Measurements from ENCODE around the gene ZNF580.

Gene ZNF580

GRCh38 chr19:55624109-55625003 lies 16.4 kb upstream of the ZNF580 start, which contains the start of gene ZNF784:
ZNF784 (minus strand) TSS chr19:55624566; CDS start chr19:55624561, 5 bp downstream.
- DNase-seq: peak; percentile 79 to 95

DNA sequence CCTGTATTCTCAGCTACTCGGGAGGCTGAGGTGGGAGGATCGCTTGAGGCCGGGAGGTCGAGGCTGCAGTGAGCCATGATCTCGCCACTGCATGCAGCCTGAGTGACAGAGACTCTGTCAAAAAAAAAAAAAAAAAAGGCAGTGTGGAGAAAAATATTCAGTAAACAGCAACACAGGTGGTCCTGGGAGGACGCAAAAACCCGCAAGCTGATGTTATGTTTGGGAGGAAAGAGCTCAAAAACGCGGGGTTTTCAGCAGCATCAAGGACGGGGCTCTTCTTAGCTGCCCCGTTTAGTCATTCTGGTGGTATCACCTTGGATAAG lies 15.8 kb upstream of the ZNF580 start:
- DNase-seq: no peak

DNA sequence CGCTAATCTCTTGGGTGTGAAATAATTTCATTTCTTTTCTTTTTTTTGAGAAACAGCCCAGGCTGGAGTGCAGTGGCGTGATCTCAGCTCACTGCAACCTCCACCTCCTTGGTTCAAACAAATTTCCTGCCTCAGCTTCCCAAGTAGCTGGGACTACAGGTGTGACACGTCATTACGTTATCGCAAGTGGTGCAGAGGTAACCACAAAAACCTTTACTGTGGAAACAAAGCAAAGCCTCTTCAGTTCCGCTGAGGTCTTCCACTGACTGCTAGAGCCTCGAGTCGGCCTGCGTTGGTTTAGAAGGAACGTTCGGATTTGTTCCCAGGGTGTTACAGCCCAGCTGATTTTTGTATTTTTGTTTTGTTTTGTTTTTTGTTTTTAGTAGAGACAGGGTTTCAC lies 14.5 kb upstream of the ZNF580 start:
- DNase-seq: no peak

GRCh38 chr19:55632463-55632834 lies 8.4 kb upstream of the ZNF580 start:
- peak; percentile 92 to 95 for DNase-seq

- DNase-seq: no peak
These were observed 6.9 kb upstream of the ZNF580 start for GRCh38 chr19:55633861-55634260.

DNA sequence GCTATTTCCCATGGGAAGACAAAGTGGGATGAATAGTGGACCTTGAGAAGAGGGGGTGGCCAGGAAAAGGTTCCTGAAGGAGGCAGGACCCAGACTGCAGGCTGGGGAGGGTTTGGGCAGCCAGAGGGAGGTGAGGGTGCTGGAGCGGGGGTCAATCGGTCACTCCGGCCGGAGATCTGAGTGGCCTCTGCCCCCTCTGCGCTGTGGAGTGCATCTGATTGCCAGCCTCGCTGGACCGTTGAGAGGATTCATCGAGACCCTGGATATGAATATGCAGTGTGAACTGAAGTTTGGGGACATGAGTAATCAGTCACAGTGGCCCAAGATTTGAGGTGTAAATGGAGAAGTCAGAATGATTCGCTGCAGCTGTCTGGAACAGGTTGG lies 5.5 kb upstream of the ZNF580 start:
- no peak for DNase-seq

DNA sequence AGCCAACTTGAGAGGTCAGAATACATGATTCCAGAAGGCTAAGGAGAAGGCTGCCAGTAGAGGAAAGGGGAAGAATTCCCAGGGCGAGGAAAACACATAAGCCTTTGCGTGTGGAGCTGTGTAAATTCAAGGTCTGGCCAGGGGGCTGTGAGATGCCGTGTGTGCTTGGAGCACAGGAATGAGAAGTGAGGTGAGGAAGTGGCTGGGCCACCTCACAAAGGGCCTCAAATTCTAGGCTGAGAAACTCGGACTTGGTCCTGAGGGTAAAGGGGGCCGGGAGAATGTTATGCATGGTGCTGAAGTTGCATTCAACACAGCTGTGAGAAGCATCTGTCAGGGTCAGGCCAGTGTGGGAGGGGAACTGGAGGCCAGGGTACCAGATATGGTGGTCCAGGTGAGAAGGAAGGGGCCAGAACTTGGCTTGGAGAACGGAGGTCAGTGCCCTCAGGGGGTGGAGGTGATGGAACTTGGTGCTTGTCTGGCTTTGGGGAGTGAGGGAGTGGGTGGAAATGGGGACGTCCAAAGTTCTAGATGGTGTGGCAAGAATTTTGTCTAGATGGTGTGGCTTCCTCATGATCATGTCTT lies 4.9 kb upstream of the ZNF580 start:
- no peak for DNase-seq

DNA sequence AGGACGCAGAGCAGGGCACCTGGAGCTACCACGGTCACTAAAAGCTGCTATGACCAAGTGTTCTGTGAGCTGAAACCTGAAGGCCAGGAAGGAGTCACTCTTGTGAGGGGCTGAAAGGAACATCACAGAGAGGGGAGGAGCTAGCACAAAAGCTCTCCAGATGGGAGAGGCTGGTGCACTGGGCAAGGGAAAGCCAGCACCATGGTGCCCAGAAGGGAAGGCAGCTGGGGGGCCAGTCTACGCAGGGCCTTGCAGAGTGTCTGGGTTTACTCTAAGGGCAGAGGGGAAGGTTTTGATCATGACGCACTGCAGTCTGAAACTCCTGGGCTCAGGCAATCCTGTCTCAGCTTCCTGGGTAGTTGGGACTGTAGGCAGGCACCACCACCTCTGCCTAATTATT lies 4.1 kb upstream of the ZNF580 start:
- DNase-seq: no peak

- no peak for DNase-seq
These were observed 3.3 kb upstream of the ZNF580 start for GRCh38 chr19:55637534-55637933.

DNA sequence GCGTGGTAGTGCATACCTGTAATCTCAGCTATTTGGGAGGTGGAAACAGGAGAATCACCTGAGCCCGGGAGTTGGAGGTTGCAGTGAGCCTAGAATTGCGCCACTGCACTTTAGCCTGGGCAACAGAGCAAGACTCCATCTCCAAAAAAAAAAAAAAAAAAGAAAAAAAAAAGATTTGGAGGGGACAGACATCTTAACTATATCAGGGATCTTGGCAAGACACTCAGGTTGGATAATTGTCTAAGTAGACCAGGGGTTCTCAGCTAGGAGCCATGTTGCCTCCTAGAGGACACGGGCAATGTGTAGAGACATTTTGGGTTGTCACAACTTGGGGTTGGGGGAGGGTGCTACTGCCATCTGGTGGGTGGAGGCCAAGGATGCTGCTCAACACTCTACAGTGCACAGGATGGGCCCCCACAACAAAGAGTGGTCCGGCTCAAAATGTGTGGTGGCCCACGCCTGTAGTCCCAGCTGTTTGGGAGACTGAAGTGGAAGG lies 1.9 kb upstream of the ZNF580 start:
- DNase-seq: peak in 1 of 2 experiments; percentile 18

DNA sequence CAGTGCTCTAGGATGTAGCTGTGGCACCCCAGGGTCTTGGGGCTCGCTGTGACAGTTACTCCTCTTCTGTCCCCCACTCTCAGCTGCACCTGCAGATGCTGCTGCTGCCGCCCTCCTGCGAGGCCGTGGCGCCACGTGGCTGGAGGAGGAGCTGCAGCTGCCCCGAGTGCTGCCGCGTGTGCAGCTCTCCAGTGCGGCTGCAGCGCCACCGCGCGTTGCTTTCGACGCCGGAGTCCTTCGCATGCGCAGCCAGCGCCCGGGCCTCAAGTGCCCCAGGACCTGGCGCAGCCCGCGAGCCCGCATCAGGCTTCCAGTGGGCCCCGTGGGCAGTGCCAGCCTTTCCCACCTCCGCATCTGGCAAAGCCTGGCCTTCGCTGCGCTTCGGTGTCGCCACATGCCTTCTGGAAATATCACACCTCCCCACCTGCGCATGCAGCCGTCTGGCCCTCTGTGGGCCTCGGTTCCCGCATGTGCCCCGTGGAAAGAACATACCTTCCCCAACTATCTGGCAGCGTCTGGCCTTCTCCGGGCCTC lies 692 bp upstream of the ZNF580 start:
- DNase-seq: peak; percentile 37 to 64

DNA sequence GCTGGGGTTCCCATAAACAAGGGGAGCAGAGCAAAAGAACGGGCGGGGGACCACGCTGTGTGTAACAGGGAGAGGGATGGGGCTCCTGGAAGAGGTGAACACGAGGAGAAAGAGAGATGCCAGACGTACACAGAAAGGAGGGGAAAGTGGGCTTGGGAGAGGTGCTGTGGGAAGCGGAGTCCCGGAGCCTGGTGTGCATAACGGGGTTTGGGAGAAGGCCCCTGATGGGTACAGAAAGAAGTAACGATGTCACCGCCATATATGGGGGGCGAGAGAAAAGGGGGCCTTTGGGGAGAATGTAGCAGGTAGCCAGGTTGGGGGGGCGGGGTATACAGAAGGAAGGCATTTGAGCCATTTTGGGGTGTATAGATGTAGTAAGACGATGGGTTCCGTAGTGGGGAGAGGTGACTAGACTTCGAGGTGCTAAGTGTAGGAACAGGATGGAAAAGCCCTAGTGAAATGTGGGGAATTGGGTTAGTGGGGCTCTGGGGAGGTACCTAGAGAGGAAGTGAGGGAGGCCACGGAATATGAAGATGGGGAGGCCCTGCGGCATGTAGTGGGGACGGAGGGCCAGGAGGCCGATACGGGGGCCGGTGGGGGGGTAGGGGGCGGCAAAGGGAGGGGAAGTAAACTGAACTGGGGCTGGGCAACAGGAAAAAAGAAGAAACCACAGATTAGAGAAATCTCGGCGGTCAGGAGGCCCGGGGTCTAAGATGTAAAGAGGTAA lies 787 bp downstream of the ZNF580 start:
- DNase-seq: peak in 1 of 2 experiments; percentile 61

GRCh38 chr19:55642153-55643002 lies 1.6 kb downstream of the ZNF580 start:
- peak in 1 of 2 experiments; percentile 53 for DNase-seq

GRCh38 chr19:55643003-55643886 lies 2.4 kb downstream of the ZNF580 start, which contains the start of gene ZNF581:
ZNF581 (plus strand) TSS chr19:55643649; CDS start chr19:55644572, 923 bp downstream.
- DNase-seq: peak; percentile 53 to 78

GRCh38 chr19:55643887-55644176 lies 3.0 kb downstream of the ZNF580 start:
- no peak for DNase-seq

GRCh38 chr19:55644191-55644833 lies 3.5 kb downstream of the ZNF580 start:
- no peak for DNase-seq

DNA sequence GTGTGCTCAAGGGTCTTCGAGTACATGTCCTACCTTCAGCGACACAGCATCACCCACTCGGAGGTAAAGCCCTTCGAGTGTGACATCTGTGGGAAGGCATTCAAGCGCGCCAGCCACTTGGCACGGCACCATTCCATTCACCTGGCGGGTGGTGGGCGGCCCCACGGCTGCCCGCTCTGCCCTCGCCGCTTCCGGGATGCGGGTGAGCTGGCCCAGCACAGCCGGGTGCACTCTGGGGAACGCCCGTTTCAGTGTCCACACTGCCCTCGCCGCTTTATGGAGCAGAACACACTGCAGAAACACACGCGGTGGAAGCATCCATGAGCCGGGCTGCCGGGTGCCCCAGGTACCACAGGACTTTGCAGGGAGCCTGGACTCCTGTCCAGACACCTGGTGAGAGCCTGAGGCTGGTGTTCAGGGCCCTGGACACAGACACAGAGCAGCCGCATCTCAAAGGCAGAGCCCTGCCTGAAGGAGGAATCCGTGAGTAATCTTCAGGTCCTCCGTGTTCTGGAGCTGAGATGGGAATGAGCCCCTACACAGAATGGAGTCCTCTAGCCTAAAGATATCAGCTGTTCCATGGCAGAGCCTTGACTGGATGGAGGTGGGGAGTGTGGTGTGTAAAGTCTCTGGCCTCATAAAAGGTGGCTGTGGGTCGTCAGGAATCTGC lies 4.2 kb downstream of the ZNF580 start:
- DNase-seq: no peak

DNA sequence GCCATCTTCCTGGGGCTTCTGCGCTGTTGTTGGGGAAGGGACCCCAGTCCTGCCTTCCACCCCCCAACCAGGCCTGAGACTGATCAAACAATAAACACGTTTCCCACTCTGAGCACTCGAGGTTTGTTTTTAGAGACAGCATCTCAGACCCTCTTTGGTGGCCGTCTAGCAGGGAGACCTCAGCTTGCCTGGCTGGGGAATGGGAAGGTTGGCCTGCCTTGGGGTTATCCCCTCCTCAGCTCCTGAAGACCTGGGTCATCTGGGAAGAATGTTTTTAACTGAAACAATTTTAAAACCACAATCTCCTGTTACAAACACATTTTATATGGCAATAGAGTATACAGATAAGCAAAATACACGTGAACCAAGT lies 4.7 kb downstream of the ZNF580 start:
- DNase-seq: no peak

GRCh38 chr19:55646889-55647731 lies 6.3 kb downstream of the ZNF580 start:
- peak in 1 of 2 experiments; percentile 52 for DNase-seq
